HepG2 (cell line): ENCODE results near the gene CCR2.

ENCODE experiments used
- AKAP8 ChIP-seq: sonication (generic); formaldehyde crosslinking; IDR thresholded peaks from 2 replicates; pipeline ENCODE4 v1.5.1; 2020; ENCODE audit warnings: mild to moderate bottlenecking, missing genetic modification reagents
- FOXK1 ChIP-seq: sonication (generic); formaldehyde crosslinking; IDR thresholded peaks from 2 replicates; pipeline ENCODE4 v1.4.0; 2020; ENCODE audit warnings: low read depth, missing genetic modification reagents, borderline replicate concordance
- STAT5B ChIP-seq: sonication (generic); formaldehyde crosslinking; IDR thresholded peaks from 2 replicates; pipeline ENCODE4 v1.4.0; 2020; ENCODE audit warnings: missing genetic modification reagents
- TP53 ChIP-seq: sonication (generic); formaldehyde crosslinking; conservative IDR thresholded peaks from 2 replicates; pipeline ENCODE4 v1.4.0; 2020; ENCODE audit warnings: missing genetic modification reagents
- ZNF33B ChIP-seq: sonication (generic); formaldehyde crosslinking; IDR thresholded peaks from 2 replicates; pipeline ENCODE4 v1.5.1; 2020; ENCODE audit warnings: mild to moderate bottlenecking, missing genetic modification reagents
- TF ChIP-seq, protein P1 (sequence below): sonication (generic); formaldehyde crosslinking; IDR thresholded peaks from 2 replicates; pipeline ENCODE4 v1.5.0; 2020; ENCODE audit warnings: mild to moderate bottlenecking, missing genetic modification reagents, moderate library complexity
- TF ChIP-seq, protein P2 (sequence below): sonication (generic); formaldehyde crosslinking; conservative IDR thresholded peaks from 2 replicates; pipeline ENCODE4 v1.8.0; 2022; ENCODE audit warnings: low read depth, missing genetic modification reagents
- TF ChIP-seq, protein P3 (sequence below): sonication (generic); formaldehyde crosslinking; IDR thresholded peaks from 2 replicates; pipeline ENCODE4 v1.5.0; 2020; ENCODE audit warnings: mild to moderate bottlenecking, missing genetic modification reagents, borderline replicate concordance
- TF ChIP-seq, protein P4 (sequence below), 2 experiments: IDR thresholded peaks; 2 replicates each; pipeline ENCODE4 v1.6.1; 2011 to 2012; ENCODE audit warnings: low read length in 2 of 2, borderline replicate concordance in 1 of 2, low read depth in 1 of 2, mild to moderate bottlenecking in 1 of 2, moderate library complexity in 1 of 2
- TF ChIP-seq, protein P5 (sequence below): sonication (generic); formaldehyde crosslinking; IDR thresholded peaks from 2 replicates; pipeline ENCODE4 v1.4.0; 2020; ENCODE audit warnings: mild to moderate bottlenecking, missing genetic modification reagents

DNA sequence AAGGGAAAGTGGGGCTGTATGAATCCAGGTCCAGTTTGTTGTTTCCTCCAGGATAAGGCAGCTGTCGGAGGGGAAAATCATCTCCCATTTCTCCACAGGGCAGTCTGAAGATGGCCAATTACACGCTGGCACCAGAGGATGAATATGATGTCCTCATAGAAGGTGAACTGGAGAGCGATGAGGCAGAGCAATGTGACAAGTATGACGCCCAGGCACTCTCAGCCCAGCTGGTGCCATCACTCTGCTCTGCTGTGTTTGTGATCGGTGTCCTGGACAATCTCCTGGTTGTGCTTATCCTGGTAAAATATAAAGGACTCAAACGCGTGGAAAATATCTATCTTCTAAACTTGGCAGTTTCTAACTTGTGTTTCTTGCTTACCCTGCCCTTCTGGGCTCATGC, 54.1 kb downstream of the CCR2 start:
- TF ChIP-seq, protein P1, sequence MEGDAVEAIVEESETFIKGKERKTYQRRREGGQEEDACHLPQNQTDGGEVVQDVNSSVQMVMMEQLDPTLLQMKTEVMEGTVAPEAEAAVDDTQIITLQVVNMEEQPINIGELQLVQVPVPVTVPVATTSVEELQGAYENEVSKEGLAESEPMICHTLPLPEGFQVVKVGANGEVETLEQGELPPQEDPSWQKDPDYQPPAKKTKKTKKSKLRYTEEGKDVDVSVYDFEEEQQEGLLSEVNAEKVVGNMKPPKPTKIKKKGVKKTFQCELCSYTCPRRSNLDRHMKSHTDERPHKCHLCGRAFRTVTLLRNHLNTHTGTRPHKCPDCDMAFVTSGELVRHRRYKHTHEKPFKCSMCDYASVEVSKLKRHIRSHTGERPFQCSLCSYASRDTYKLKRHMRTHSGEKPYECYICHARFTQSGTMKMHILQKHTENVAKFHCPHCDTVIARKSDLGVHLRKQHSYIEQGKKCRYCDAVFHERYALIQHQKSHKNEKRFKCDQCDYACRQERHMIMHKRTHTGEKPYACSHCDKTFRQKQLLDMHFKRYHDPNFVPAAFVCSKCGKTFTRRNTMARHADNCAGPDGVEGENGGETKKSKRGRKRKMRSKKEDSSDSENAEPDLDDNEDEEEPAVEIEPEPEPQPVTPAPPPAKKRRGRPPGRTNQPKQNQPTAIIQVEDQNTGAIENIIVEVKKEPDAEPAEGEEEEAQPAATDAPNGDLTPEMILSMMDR (CRISPR knock-in tag): no peak
- TF ChIP-seq TP53 (CRISPR knock-in tag) (no peak), AKAP8 (CRISPR knock-in tag) (no peak), FOXK1 (no peak), STAT5B (CRISPR knock-in tag) (no peak), ZNF33B (CRISPR knock-in tag) (no peak)
- TF ChIP-seq, protein P2, sequence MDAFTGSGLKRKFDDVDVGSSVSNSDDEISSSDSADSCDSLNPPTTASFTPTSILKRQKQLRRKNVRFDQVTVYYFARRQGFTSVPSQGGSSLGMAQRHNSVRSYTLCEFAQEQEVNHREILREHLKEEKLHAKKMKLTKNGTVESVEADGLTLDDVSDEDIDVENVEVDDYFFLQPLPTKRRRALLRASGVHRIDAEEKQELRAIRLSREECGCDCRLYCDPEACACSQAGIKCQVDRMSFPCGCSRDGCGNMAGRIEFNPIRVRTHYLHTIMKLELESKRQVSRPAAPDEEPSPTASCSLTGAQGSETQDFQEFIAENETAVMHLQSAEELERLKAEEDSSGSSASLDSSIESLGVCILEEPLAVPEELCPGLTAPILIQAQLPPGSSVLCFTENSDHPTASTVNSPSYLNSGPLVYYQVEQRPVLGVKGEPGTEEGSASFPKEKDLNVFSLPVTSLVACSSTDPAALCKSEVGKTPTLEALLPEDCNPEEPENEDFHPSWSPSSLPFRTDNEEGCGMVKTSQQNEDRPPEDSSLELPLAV (CRISPR knock-in tag): no peak
- TF ChIP-seq, protein P3, sequence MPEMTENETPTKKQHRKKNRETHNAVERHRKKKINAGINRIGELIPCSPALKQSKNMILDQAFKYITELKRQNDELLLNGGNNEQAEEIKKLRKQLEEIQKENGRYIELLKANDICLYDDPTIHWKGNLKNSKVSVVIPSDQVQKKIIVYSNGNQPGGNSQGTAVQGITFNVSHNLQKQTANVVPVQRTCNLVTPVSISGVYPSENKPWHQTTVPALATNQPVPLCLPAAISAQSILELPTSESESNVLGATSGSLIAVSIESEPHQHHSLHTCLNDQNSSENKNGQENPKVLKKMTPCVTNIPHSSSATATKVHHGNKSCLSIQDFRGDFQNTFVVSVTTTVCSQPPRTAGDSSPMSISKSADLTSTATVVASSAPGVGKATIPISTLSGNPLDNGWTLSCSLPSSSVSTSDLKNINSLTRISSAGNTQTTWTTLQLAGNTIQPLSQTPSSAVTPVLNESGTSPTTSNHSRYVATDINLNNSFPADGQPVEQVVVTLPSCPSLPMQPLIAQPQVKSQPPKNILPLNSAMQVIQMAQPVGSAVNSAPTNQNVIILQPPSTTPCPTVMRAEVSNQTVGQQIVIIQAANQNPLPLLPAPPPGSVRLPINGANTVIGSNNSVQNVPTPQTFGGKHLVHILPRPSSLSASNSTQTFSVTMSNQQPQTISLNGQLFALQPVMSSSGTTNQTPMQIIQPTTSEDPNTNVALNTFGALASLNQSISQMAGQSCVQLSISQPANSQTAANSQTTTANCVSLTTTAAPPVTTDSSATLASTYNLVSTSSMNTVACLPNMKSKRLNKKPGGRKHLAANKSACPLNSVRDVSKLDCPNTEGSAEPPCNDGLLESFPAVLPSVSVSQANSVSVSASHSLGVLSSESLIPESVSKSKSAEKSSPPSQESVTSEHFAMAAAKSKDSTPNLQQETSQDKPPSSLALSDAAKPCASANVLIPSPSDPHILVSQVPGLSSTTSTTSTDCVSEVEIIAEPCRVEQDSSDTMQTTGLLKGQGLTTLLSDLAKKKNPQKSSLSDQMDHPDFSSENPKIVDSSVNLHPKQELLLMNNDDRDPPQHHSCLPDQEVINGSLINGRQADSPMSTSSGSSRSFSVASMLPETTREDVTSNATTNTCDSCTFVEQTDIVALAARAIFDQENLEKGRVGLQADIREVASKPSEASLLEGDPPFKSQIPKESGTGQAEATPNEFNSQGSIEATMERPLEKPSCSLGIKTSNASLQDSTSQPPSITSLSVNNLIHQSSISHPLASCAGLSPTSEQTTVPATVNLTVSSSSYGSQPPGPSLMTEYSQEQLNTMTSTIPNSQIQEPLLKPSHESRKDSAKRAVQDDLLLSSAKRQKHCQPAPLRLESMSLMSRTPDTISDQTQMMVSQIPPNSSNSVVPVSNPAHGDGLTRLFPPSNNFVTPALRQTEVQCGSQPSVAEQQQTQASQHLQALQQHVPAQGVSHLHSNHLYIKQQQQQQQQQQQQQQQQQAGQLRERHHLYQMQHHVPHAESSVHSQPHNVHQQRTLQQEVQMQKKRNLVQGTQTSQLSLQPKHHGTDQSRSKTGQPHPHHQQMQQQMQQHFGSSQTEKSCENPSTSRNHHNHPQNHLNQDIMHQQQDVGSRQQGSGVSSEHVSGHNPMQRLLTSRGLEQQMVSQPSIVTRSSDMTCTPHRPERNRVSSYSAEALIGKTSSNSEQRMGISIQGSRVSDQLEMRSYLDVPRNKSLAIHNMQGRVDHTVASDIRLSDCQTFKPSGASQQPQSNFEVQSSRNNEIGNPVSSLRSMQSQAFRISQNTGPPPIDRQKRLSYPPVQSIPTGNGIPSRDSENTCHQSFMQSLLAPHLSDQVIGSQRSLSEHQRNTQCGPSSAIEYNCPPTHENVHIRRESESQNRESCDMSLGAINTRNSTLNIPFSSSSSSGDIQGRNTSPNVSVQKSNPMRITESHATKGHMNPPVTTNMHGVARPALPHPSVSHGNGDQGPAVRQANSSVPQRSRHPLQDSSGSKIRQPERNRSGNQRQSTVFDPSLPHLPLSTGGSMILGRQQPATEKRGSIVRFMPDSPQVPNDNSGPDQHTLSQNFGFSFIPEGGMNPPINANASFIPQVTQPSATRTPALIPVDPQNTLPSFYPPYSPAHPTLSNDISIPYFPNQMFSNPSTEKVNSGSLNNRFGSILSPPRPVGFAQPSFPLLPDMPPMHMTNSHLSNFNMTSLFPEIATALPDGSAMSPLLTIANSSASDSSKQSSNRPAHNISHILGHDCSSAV (CRISPR knock-in tag): no peak
- TF ChIP-seq, protein P4, sequence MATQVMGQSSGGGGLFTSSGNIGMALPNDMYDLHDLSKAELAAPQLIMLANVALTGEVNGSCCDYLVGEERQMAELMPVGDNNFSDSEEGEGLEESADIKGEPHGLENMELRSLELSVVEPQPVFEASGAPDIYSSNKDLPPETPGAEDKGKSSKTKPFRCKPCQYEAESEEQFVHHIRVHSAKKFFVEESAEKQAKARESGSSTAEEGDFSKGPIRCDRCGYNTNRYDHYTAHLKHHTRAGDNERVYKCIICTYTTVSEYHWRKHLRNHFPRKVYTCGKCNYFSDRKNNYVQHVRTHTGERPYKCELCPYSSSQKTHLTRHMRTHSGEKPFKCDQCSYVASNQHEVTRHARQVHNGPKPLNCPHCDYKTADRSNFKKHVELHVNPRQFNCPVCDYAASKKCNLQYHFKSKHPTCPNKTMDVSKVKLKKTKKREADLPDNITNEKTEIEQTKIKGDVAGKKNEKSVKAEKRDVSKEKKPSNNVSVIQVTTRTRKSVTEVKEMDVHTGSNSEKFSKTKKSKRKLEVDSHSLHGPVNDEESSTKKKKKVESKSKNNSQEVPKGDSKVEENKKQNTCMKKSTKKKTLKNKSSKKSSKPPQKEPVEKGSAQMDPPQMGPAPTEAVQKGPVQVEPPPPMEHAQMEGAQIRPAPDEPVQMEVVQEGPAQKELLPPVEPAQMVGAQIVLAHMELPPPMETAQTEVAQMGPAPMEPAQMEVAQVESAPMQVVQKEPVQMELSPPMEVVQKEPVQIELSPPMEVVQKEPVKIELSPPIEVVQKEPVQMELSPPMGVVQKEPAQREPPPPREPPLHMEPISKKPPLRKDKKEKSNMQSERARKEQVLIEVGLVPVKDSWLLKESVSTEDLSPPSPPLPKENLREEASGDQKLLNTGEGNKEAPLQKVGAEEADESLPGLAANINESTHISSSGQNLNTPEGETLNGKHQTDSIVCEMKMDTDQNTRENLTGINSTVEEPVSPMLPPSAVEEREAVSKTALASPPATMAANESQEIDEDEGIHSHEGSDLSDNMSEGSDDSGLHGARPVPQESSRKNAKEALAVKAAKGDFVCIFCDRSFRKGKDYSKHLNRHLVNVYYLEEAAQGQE (IDR thresholded peaks at IDR 0.05; ENCODE audit: borderline replicate concordance in 1 of 2, low read depth in 1 of 2, low read length in 2 of 2): no peak
- TF ChIP-seq, protein P5, sequence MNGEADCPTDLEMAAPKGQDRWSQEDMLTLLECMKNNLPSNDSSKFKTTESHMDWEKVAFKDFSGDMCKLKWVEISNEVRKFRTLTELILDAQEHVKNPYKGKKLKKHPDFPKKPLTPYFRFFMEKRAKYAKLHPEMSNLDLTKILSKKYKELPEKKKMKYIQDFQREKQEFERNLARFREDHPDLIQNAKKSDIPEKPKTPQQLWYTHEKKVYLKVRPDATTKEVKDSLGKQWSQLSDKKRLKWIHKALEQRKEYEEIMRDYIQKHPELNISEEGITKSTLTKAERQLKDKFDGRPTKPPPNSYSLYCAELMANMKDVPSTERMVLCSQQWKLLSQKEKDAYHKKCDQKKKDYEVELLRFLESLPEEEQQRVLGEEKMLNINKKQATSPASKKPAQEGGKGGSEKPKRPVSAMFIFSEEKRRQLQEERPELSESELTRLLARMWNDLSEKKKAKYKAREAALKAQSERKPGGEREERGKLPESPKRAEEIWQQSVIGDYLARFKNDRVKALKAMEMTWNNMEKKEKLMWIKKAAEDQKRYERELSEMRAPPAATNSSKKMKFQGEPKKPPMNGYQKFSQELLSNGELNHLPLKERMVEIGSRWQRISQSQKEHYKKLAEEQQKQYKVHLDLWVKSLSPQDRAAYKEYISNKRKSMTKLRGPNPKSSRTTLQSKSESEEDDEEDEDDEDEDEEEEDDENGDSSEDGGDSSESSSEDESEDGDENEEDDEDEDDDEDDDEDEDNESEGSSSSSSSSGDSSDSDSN: no peak
